ENCODE data around the gene CIDEC. TPM values are rescaled to one million over a fixed set of nuclear protein-coding genes. Genes with fewer than 3 reads are reported as not detected.
"Not testable (repeated sequence)": the region's sequence is repeated elsewhere in the genome, so short reads cannot be mapped to it uniquely, and the experiment has no call there.

CIDEC gene
- total RNA-seq, 4 donors from 2014 or later, result 0.35 to 12.4 (median 1.6) TPM; not detected in 1

DNA sequence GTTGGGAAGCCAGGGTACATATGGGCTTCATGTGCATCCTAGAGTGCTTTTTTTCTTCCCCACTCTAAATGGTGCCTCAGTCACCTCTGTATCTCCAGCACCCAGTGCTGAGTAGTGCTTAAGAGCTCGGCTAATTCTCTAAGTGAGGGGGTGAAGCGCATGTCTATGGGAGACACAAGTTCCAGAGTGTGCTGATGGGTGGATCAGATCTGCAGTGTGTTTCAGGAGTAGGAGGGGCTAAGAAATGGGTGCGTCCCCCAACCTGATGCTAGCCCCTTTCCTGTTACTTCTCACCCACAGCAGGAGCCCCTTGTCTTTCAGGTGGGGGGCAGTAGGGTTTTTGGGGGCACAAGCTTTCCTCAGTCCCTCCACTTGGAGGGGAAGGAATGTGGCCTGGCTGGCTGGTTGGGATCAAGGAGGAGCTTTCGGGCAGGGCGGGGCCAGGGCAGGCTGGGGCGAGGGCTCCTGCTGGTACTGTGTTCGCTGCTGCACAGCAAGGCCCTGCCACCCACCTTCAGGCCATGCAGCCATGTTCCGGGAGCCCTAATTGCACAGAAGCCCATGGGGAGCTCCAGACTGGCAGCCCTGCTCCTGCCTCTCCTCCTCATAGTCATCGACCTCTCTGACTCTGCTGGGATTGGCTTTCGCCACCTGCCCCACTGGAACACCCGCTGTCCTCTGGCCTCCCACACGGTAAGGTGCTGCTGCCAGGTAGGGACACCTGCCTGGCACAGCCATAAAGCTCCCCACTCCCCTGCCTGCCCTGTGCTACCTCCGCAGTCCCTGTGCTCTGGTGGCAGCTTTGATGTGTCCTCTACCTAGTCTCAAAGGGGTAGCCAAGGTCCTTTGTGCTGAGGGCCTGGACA, 22.6 kb upstream of the CIDEC start, which contains the start of gene IL17RE:
Gene IL17RE (plus strand): TSS at position 477 of the 866 bp plus-strand sequence. CDS start 85 bp downstream, at position 562.
- Histone ChIP-seq H3K4me1 (peaks cover 0 to 16% (median 0%) of the 10 kb centered on the region in 3 donors), H3K9me3 (no peaks in the 10 kb centered on the region), H3K36me3 (no peaks in the 10 kb centered on the region), H3K27me3 (no peaks in the 10 kb centered on the region), H3K27ac (peak within 1 kb of the TSS in 1 of 4 donors; percentile 23), H3K4me3 (peak within 1 kb of the TSS in 1 of 2 donors; percentile 30)
- TF ChIP-seq, protein P1, sequence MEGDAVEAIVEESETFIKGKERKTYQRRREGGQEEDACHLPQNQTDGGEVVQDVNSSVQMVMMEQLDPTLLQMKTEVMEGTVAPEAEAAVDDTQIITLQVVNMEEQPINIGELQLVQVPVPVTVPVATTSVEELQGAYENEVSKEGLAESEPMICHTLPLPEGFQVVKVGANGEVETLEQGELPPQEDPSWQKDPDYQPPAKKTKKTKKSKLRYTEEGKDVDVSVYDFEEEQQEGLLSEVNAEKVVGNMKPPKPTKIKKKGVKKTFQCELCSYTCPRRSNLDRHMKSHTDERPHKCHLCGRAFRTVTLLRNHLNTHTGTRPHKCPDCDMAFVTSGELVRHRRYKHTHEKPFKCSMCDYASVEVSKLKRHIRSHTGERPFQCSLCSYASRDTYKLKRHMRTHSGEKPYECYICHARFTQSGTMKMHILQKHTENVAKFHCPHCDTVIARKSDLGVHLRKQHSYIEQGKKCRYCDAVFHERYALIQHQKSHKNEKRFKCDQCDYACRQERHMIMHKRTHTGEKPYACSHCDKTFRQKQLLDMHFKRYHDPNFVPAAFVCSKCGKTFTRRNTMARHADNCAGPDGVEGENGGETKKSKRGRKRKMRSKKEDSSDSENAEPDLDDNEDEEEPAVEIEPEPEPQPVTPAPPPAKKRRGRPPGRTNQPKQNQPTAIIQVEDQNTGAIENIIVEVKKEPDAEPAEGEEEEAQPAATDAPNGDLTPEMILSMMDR (IDR thresholded peaks at IDR 0.05), result no peak
- TF ChIP-seq EP300 (IDR thresholded peaks at IDR 0.05) (no peak), POLR2A (IDR thresholded peaks at IDR 0.05) (no peak), POLR2AphosphoS5 (IDR thresholded peaks at IDR 0.05) (no peak)
- no peak for ATAC-seq
- 20 to 50% methylated on average over 1 of the region's 13 CpGs for WGBS, 2 donors (ENCODE audit: low coverage in 1 of 2)

DNA sequence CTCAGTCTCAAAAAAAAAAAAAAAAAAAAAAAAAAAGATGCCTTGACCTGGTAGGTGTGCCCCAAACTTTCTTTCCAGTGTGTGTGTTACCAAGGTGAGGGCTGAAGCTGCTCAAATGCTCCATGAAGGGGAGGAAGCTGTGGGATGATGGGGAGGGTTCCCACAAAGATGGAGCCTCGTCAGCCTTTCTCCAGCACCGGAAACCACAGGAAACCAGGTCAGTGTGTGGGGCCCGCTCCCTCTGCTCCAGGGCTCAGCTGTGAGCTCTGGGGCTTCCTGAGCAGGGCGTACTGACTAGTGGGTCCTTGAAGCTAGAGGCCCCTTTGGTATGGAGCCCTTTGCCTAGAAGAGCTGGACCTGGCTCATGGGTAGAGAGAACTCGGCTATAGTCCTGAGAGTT, 21.9 kb upstream of the CIDEC start:
- WGBS, 2 donors (ENCODE audit: low coverage in 1 of 2), result 57 to 100% methylated on average over 1 of the region's 5 CpGs
- no peak for TF ChIP-seq EP300 (IDR thresholded peaks at IDR 0.05)
- no peak for TF ChIP-seq POLR2A (IDR thresholded peaks at IDR 0.05)
- TF ChIP-seq, protein P1 (IDR thresholded peaks at IDR 0.05), result no peak
- no peak for TF ChIP-seq POLR2AphosphoS5 (IDR thresholded peaks at IDR 0.05)
- no peaks in the 10 kb centered on the region for H3K36me3 ChIP-seq
- no peak overlapping the region for H3K4me3 ChIP-seq
- no peak overlapping the region for H3K27ac ChIP-seq
- H3K9me3 ChIP-seq, result no peaks in the 10 kb centered on the region
- H3K27me3 ChIP-seq, result no peaks in the 10 kb centered on the region
- no peak for ATAC-seq
- H3K4me1 ChIP-seq, result peaks cover 0 to 18% (median 0%) of the 10 kb centered on the region in 3 donors

DNA sequence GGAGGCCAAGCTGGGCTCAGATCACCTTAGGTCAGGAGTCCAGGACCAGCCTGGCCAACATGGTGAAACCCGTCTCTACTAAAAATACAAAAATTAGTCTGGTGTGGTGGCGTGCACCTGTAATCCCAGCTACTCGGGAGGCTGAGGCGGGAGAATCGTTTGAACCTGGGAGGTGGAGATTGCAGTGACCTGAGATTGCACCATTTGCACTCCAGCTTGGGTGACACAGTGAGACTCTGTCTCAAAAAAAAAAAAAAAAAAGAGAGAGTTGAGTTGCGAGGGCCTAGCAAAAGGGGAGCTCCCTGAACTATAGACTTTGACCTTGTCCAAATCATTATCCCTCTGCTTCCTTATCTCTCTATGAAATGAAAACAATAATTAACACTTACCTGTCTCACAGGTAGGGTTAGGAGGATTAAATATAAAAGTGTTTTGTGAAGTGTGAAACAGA, 20.9 kb upstream of the CIDEC start:
- H3K36me3 ChIP-seq, H3K9me3 ChIP-seq, H3K27ac ChIP-seq, H3K4me3 ChIP-seq, ATAC-seq, H3K27me3 ChIP-seq: not testable (repeated sequence)
- WGBS, 2 donors (ENCODE audit: low coverage in 1 of 2), result 100% methylated on average over 2 of the region's 6 CpGs; no CpG with 5 or more reads in 1 of the 2 donors
- H3K4me1 ChIP-seq, result peaks cover 0 to 18% (median 0%) of the 10 kb centered on the region in 3 donors

DNA sequence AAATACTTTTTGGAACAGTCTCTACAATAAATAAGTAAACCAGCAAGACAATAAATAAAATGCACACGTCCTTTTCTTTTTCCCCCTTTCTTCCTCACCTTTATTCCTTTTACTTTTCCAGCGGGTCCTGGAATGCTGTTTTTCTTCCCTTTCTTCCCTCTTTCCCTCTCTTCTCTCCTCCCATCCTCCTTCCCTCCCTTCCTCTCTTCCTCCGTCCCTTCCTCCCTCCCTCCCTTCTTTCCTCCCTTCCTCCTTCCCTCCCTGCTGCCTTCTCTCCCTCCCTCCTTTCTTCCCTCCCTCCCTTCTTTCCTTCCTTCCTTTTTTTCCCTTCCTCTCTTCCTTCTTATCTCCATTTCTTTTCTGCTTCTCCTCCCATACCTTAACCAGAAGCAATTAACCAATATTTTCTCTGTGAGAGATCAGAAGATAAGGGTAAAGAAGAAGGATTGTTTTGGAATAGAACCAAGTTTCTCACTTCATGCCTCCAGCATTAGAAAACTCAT, 19.3 kb upstream of the CIDEC start:
- Histone ChIP-seq H3K36me3 (no peaks in the 10 kb centered on the region), H3K27me3 (no peaks in the 10 kb centered on the region), H3K27ac (no peak overlapping the region), H3K4me1 (peaks cover 0 to 18% (median 0%) of the 10 kb centered on the region in 3 donors), H3K9me3 (no peaks in the 10 kb centered on the region), H3K4me3 (no peak overlapping the region)
- TF ChIP-seq, protein P1 (IDR thresholded peaks at IDR 0.05), result no peak
- TF ChIP-seq POLR2AphosphoS5 (IDR thresholded peaks at IDR 0.05) (no peak), POLR2A (IDR thresholded peaks at IDR 0.05) (no peak), EP300 (IDR thresholded peaks at IDR 0.05) (no peak)
- WGBS, 2 donors (ENCODE audit: low coverage in 1 of 2), result 59 to 69% methylated on average over 3 of the region's 3 CpGs
- ATAC-seq, result no peak

DNA sequence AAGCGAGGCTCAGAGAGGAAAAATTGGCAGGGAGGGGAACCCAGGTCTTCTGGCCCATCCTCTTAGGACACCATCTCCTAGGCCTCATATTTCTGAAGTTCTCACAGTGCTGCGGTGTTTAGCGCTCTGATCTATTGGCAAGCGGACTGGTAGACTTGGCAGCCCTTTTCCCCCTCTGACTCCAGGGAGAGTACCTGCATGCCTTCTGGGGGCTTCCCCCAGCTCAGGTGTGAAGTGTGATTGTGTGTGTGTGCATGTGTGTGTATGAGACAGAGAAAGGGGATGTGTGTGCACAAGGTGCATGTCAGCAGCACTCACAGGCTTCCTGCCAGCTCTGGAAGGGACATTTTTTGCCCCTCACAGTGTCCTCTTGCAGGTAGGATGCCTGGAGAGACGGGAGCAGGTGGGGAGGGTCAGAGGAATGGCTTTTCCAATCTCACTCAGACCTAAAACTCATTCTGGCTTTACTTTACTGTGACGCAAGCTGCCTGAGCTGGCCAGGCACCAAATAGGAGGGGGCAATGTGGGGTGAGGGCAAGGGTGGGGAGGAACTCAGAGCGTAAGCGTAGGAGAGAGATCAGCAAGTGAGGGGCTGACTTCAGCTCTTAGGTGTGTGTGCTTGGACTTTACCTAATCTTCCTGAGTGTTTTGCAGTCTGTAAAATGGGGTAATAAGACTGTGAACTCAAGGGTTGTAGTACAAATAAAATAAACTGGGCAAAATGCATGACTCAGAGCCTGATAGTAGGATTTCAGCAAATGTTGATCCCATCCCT, 18.6 kb upstream of the CIDEC start:
- no peaks in the 10 kb centered on the region for H3K27me3 ChIP-seq
- H3K4me3 ChIP-seq, result no peak overlapping the region
- WGBS, 2 donors (ENCODE audit: low coverage in 1 of 2), result 52 to 68% methylated on average over 6 of the region's 8 CpGs
- no peak for ATAC-seq
- TF ChIP-seq, protein P1 (IDR thresholded peaks at IDR 0.05), result no peak
- no peak for TF ChIP-seq EP300 (IDR thresholded peaks at IDR 0.05)
- TF ChIP-seq POLR2AphosphoS5 (IDR thresholded peaks at IDR 0.05), result no peak
- TF ChIP-seq POLR2A (IDR thresholded peaks at IDR 0.05), result no peak
- peaks cover 0 to 3% of the 10 kb centered on the region in 2 donors for H3K36me3 ChIP-seq
- H3K27ac ChIP-seq, result peak overlapping the region in 1 of 4 donors; percentile 6
- H3K4me1 ChIP-seq, result peaks cover 0 to 25% (median 0%) of the 10 kb centered on the region in 3 donors
- no peaks in the 10 kb centered on the region for H3K9me3 ChIP-seq
